GM18861 (cell line): ENCODE results near the gene SNN.
A peak's percentile ranks its signal among the peaks of the same experiment; 100 is the strongest.

Source experiments
- ATAC-seq: cut with Tn5 transposase; IDR thresholded peaks from one replicate; pipeline ENCODE4 v1.9.1; 2021; ENCODE audit not compliant: unreplicated experiment

SNN gene

GRCh38 chr16:11677959-11678881 lies 10.0 kb downstream of the SNN start:
- ATAC-seq = no peak

DNA sequence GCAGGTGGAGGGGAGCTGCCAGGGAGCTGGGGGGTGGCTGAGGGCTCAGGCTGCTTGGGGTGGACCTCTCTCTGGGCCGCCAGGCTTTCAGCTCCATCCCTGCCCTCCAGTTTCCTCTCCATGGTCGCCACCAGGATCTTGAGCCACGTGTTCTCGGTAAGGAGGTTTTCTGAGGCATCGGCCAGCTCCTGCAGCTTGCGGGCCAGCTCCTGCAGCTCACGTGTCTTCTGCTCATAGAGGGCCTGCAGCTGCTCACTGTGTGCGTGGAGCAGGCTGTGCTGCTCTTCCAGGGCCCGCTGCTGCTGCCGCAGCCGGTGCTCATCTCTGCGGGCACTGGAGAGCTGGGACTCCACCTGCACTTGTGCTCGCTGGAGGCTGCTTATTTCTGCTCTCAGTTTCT lies 11.0 kb downstream of the SNN start:
- ATAC-seq = no peak

DNA sequence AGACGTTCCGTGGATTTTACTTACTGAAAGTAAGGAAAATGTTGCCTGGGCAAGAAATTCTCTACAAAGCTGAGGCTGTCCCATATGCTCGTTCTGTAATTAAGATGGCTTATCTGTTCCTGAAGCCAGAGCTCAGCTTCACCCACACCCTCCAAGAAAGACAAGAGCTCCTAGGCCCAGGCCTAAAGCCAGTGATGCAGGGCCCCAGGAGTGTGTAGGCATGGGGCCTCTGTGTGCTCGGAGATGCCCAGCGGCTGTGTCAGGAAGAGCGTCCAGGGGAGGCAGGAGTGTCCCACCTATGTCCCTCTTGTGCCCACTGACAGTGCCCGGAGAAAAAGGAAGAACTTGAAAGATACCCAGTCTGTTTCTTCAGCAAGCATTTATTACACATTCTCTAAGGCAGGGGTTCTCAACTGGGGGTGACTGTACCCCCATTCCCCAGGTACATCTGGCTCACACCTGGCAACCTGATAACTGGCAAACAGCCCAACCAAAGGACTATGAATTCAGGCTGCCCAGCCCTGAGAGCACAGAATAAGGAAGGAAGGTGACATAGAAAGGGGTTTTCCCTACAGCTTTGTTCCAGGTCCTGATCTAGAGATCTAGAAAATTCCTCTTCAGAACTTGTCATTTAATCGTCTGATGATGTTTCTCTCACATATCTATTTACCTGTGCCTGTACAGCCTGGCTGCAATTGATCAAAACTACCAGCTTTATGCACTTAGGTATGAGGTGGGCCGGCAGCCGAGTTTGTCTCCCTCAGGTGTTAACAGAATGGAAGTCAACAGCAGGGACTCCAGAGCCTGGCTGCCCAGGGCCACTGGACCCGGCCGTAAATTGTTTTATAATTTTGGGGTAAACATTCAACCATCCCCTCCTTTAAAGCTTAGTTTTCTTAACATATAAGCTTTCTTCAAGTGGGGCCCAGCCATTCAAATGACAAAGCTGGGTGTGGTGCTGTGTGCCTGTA lies 12.0 kb downstream of the SNN start:
- no peak for ATAC-seq

DNA sequence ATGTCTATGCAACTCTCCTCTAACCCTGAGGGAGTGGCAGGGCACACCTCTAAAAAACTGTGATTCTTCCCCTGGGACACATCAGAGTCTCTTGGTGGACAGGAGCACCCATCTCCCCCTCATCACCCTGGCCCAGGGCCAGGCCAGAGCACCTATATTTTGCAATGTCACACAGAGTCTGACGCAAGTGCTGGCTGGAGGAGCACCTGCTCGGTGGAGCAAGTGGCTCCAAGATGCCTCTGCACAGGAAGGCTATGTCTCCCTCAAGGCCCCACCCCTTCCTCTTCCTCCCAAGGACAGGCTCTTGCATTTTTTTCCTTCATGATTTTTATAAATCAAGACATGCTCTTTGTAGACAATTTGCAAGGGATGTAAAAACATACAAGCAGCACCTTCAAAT lies 13.3 kb downstream of the SNN start:
- ATAC-seq = peak; percentile 36

DNA sequence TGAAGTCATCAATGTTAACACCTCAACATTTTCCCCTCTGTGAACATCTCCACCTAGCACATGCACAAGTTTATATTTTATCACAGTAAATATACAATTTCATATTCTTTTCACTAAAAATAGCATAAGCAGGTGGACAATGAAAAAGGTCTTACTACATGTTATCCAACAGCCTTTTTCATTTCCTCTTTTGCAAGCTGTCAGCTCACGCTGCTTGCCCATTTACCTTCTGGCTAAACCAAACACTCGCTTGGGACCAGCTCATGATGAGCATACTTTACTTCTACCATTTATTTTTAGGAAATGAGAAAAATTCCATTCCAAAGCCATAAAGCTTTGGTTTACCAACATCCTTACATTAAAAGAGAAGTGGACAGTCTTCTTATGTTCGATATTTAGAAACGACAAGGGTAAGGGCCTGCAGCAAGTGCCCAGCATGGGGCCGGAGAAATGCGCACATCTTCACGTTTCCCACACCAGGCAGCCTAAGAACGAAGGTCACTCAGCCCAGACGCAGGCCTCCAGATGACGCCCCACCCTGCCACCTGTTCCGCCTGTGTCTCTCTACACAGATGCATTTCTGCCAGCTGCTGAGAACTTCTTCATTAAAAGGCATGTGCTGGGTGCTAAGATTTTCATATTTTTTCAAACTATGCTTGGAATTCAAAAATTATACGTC lies 13.9 kb downstream of the SNN start:
- ATAC-seq = peak; percentile 50

DNA sequence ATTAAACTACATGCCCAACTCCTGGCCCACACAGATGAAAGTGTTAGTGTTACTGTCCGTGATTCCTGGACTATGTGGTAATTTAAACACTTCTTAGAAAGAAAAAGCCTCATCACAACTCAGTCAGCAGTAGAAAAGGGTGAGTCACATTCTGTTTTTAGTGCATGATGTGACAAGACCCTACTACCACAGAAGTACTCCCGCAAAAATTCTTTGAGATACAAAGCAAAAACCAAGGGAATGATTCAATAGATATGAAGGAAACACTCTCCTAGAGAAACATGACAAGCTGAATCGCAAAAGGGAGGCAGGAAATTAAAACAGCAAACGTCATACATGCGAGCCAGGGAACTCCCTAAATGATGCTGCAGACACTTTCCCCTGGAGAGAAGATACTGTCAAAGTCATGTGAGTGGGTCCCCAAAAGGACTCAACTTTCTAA lies 14.4 kb downstream of the SNN start:
- no peak for ATAC-seq

DNA sequence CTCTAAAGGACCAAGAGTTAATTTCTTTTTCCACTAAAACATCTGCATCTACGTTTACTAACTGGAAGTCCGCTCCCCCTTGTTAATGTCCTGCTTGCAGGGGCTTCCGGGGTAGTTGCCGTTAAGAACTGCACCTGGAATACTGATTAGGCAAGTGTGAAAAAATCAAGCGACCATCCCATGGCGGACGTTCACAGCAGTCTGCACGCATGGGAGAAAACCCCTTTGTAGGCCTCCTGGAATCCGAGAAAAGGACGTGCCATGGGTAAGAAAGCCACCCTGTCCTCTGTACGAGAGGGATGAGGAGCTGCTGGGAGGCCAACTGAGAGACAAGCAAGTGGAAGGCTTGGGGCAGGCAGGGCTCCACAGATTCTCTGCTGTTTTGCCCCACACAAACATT lies 14.9 kb downstream of the SNN start:
- no peak for ATAC-seq

DNA sequence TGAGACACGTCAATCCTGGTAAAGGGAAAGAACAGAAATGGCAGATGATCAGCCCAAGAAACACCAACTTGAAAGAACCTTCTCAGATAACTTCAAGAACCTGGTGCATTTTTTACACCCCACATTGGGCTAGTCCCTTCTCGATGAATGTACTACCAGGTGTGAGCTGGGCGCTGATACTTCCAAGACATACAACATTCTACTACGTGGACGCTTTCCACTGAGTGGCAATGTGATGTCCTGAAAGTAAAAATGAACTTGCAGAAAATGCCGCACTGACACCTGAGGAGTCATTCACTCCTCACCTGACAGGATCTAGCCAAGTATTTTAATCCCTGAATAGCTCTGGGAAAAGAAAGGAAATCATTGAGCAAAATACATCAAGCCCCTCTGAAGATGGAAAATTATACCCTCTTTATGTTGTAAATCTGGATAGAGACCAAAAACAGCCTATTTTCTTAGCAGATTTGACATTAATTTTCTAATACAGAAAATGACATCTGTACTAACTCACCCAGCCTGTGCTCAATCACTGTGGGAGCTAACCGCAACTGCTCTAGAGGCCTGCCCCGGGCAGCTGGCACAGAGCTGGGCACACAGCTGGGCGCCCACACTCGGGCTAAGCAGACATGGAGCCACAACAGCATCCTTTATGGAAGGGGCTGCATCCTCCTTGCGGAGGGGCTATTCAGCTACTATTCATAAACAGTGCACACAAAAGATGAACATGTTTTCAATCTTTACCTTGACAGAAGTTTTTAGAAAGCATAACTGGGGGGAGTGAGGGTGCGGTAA lies 16.2 kb downstream of the SNN start:
- ATAC-seq = no peak

GRCh38 chr16:11685844-11686618 lies 17.8 kb downstream of the SNN start:
- no peak for ATAC-seq

- no peak for ATAC-seq
These were observed 18.6 kb downstream of the SNN start for GRCh38 chr16:11686713-11687380.

- no peak for ATAC-seq
These were observed 19.6 kb downstream of the SNN start for GRCh38 chr16:11687601-11688519.

GRCh38 chr16:11688520-11688886 lies 20.2 kb downstream of the SNN start:
- no peak for ATAC-seq

- ATAC-seq = peak; percentile 87
These were observed 21.0 kb downstream of the SNN start for GRCh38 chr16:11689031-11689840.

- ATAC-seq = no peak
These were observed 23.0 kb downstream of the SNN start for GRCh38 chr16:11691235-11691634.

DNA sequence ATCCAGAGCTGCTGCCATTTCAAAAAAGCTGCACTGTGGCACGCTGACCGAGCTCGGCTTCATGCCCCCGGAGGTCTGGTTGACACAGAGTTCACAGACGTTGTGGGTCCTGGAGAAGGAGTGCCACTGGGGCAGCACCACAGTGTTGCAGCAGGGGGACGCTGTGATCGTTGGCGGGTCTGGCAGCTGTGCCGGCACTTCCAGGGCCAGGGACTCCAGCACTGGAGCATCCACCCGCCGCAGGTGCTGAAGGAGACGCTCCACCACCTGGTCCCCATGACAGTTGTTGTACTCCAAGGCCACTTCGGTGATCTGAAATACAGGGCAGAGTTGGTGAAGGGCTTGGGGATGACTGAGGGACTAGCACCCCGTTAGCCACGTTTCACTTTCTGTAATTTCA lies 23.5 kb downstream of the SNN start:
- ATAC-seq = no peak

DNA sequence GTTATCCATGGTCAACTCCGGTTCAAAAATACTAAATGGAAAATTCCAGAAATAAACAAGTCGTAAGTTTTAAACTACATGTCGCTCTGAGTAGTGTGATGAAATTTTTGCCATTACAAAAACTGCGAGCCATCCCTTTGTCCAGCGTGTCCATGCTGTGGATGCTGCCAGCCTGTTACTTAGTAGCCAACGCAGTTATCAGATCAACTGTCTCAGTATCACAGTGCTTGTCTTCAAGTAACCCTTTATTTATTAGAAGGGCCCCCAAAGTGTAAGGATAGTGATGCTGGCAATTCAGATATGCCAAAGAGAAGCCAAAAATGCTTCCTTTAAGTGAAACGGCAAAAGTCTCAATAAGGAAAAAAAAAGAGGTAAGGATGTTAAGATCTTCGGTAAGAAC lies 23.9 kb downstream of the SNN start:
- no peak for ATAC-seq

- no peak for ATAC-seq
These were observed 24.4 kb downstream of the SNN start for GRCh38 chr16:11692651-11693050.
